Gastroesophageal sphincter (tissue), 4 donors: Measurements from ENCODE around the gene VPS13D. TPM values are rescaled to one million over a fixed set of nuclear protein-coding genes. Genes with fewer than 3 reads are reported as not detected.
"Not testable (repeated sequence)": the region's sequence is repeated elsewhere in the genome, so short reads cannot be mapped to it uniquely, and the experiment has no call there.

ENCODE experiments used
- ATAC-seq: fragments of 150-250 bp; one replicate; pipeline ENCODE4 v1.9.1; 2016; ENCODE audit warnings: mild to moderate bottlenecking, moderate library complexity
- H3K27ac ChIP-seq, 4 donors: fragments of 200-600 bp; sonication (generic) in 3 of 4; 1 replicate in 3 of 4; 2 replicates in 1 of 4; pipeline ENCODE4 v1.5.1; 2016 to 2019
- H3K27me3 ChIP-seq: fragments of 200-600 bp; sonication (generic); one replicate; pipeline ENCODE4 v1.5.1; 2019
- H3K36me3 ChIP-seq, 2 donors: fragments of 200-600 bp; sonication (generic); one replicate each; pipeline ENCODE4 v1.5.1; 2019; ENCODE audit warnings: control low read depth in 1 of 2
- H3K4me1 ChIP-seq, 3 donors: fragments of 200-600 bp; sonication (generic); 1 replicate in 2 of 3; 2 replicates in 1 of 3; pipeline ENCODE4 v1.5.1; 2016 to 2019; ENCODE audit warnings: control low read depth in 2 of 3
- H3K4me3 ChIP-seq, 2 donors: fragments of 200-600 bp; sonication (generic); one replicate each; pipeline ENCODE4 v1.5.1; 2019; ENCODE audit warnings: mild to moderate bottlenecking in 1 of 2, moderate library complexity in 1 of 2
- H3K9me3 ChIP-seq, 3 donors: fragments of 200-600 bp; sonication (generic); one replicate each; pipeline ENCODE4 v1.5.1; 2017 to 2019; ENCODE audit warnings: control low read depth in 2 of 3
- EP300 ChIP-seq: sonication (generic); formaldehyde crosslinking; IDR thresholded peaks from one replicate; pipeline ENCODE4 v1.6.1; 2017; ENCODE audit warnings: antibody characterized with exemption, mild to moderate bottlenecking
- POLR2A ChIP-seq, 2 donors: fragments of 450-650 bp; IDR thresholded peaks; one replicate each; pipeline ENCODE4 v1.6.1; 2017; ENCODE audit warnings: antibody characterized with exemption in 2 of 2, mild to moderate bottlenecking in 2 of 2, moderate library complexity in 1 of 2
- POLR2AphosphoS5 ChIP-seq: sonication (generic); formaldehyde crosslinking; IDR thresholded peaks from one replicate; pipeline ENCODE4 v1.6.1; 2017; ENCODE audit warnings: antibody characterized with exemption
- WGBS, 2 donors: methylation state at CpG; one replicate each; pipeline ENCODE4 v1.1.5; 2018; ENCODE audit warnings: low coverage in 1 of 2; 5-methylcytosine and 5-hydroxymethylcytosine counted together
- total RNA-seq, 4 donors: library from RNA; depleted of rRNA; stranded (reverse); fragments of >200 nt; gene quantifications; one replicate each; pipeline ENCODE4 v1.1.0, GENCODE V29; 2016
- TF ChIP-seq, protein P1 (sequence below), 4 experiments: fragments of 200-600 bp in 2 of 4; fragments of 450-650 bp in 2 of 4; sonication (generic) in 1 of 4; IDR thresholded peaks; one replicate each; pipeline ENCODE4 v1.5.1; 2017 to 2019; ENCODE audit warnings: antibody characterized with exemption in 4 of 4, mild to moderate bottlenecking in 2 of 4, moderate library complexity in 2 of 4

VPS13D gene
- total RNA-seq, 4 donors from 2014 or later: 62.3 to 95.5 (median 81.5) TPM

GRCh38 chr1:12315146-12315545 is 85.3 kb downstream of the VPS13D start:
- H3K4me1 ChIP-seq: peaks cover 21 to 81% (median 26%) of the 10 kb centered on the region in 3 donors
- peak overlapping the region; percentile 89 to 97 (median 92) for H3K27ac ChIP-seq
- peaks cover 2 to 59% of the 10 kb centered on the region in 2 donors for H3K36me3 ChIP-seq
- H3K9me3 ChIP-seq: no peaks in the 10 kb centered on the region
- H3K4me3 ChIP-seq: no peak overlapping the region
- TF ChIP-seq POLR2AphosphoS5 (peak; percentile 28), EP300 (no peak), POLR2A (IDR thresholded peaks at IDR 0.05) (no peak)
- ATAC-seq: no peak
- no peaks in the 10 kb centered on the region for H3K27me3 ChIP-seq
- 27 to 36% methylated on average over 2 of the region's 2 CpGs for WGBS, 2 donors

DNA sequence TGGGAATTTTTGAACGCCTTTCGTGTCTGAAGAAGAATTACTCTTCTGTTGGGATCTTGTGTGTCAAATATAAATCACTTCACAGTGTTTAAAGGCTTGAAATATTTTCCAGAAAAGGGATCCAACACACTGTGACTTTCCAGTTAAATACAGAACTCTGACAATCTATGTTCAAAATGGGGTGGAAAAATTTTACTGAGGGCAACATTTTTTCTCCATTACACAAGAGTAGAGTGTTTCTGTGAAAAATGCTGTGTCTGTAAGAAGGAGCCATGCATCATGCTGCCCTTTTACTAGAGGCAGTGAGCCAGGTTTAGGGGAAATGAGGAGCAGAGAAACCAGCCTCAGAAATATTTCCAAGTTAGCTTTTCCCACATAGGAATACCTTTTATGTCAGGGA is 86.5 kb downstream of the VPS13D start:
- 0 to 27% methylated on average over 2 of the region's 2 CpGs for WGBS, 2 donors
- TF ChIP-seq POLR2A (IDR thresholded peaks at IDR 0.05) (no peak), POLR2AphosphoS5 (peak; percentile 82)
- peak overlapping the region; percentile 89 to 97 (median 92) for H3K27ac ChIP-seq
- H3K9me3 ChIP-seq: no peaks in the 10 kb centered on the region
- H3K36me3 ChIP-seq: peaks cover 2 to 58% of the 10 kb centered on the region in 2 donors
- no peak overlapping the region for H3K4me3 ChIP-seq
- ATAC-seq: peak; percentile 73
- no peaks in the 10 kb centered on the region for H3K27me3 ChIP-seq
- peaks cover 17 to 79% (median 19%) of the 10 kb centered on the region in 3 donors for H3K4me1 ChIP-seq

GRCh38 chr1:12320486-12320885 is 90.7 kb downstream of the VPS13D start:
- WGBS, 2 donors: 44 to 58% methylated on average over 2 of the region's 2 CpGs
- ATAC-seq: no peak
- Histone ChIP-seq H3K27ac (peak overlapping the region in 3 of 4 donors; percentile 89 to 92 (median 91)), H3K27me3 (no peaks in the 10 kb centered on the region), H3K4me1 (peaks cover 6 to 55% (median 7%) of the 10 kb centered on the region in 3 donors), H3K4me3 (no peak overlapping the region), H3K36me3 (peaks cover 0 to 70% of the 10 kb centered on the region in 2 donors), H3K9me3 (no peaks in the 10 kb centered on the region)
- TF ChIP-seq POLR2A (IDR thresholded peaks at IDR 0.05): no peak
- no peak for TF ChIP-seq EP300

GRCh38 chr1:12324423-12324822 is 94.6 kb downstream of the VPS13D start:
- ATAC-seq: no peak
- H3K27ac ChIP-seq: no peak overlapping the region
- WGBS, 2 donors: 96 to 100% methylated on average over 1 to 3 of the region's 3 CpGs
- H3K27me3 ChIP-seq: no peaks in the 10 kb centered on the region
- no peak overlapping the region for H3K4me3 ChIP-seq
- H3K4me1 ChIP-seq: peaks cover 0 to 19% (median 0%) of the 10 kb centered on the region in 3 donors
- H3K36me3 ChIP-seq: peaks cover 0 to 83% of the 10 kb centered on the region in 2 donors
- no peaks in the 10 kb centered on the region for H3K9me3 ChIP-seq
- TF ChIP-seq EP300: no peak
- TF ChIP-seq POLR2AphosphoS5: no peak
- TF ChIP-seq, protein P1, sequence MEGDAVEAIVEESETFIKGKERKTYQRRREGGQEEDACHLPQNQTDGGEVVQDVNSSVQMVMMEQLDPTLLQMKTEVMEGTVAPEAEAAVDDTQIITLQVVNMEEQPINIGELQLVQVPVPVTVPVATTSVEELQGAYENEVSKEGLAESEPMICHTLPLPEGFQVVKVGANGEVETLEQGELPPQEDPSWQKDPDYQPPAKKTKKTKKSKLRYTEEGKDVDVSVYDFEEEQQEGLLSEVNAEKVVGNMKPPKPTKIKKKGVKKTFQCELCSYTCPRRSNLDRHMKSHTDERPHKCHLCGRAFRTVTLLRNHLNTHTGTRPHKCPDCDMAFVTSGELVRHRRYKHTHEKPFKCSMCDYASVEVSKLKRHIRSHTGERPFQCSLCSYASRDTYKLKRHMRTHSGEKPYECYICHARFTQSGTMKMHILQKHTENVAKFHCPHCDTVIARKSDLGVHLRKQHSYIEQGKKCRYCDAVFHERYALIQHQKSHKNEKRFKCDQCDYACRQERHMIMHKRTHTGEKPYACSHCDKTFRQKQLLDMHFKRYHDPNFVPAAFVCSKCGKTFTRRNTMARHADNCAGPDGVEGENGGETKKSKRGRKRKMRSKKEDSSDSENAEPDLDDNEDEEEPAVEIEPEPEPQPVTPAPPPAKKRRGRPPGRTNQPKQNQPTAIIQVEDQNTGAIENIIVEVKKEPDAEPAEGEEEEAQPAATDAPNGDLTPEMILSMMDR (IDR thresholded peaks at IDR 0.05): no peak
- TF ChIP-seq POLR2A (IDR thresholded peaks at IDR 0.05): no peak

DNA sequence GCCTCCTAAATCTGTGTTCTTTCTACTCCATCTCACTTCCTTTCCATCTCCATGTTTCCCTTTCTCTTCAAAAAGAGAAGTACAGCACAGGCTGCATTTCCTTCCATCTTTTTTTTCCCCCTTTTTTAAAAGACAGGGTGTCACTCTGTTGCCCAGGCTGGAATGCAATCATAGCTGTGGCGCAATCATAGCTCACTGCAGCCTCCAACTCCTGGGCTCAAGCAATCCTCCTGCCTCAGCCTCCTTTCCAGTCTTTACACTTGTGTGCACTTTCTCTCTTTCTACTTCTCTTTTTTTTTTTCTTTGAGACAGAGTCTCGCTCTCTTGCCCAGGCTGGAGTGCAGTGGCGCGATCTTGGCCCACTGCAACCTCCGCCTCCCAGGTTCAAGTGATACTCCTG is 95.1 kb downstream of the VPS13D start:
- Histone ChIP-seq H3K36me3 (peaks cover 0 to 83% of the 10 kb centered on the region in 2 donors), H3K4me1 (peaks cover 0 to 14% (median 0%) of the 10 kb centered on the region in 3 donors)
- H3K4me3 ChIP-seq, H3K27me3 ChIP-seq, H3K9me3 ChIP-seq, H3K27ac ChIP-seq, ATAC-seq: not testable (repeated sequence)
- WGBS, 2 donors: 80 to 100% methylated on average over 1 to 5 of the region's 5 CpGs

GRCh38 chr1:12326986-12327385 is 97.2 kb downstream of the VPS13D start:
- peaks cover 0 to 85% of the 10 kb centered on the region in 2 donors for H3K36me3 ChIP-seq
- 92 to 100% methylated on average over 2 to 4 of the region's 5 CpGs for WGBS, 2 donors

GRCh38 chr1:12327566-12327965 is 97.7 kb downstream of the VPS13D start:
- TF ChIP-seq POLR2AphosphoS5: no peak
- TF ChIP-seq EP300: no peak
- TF ChIP-seq, protein P1 (IDR thresholded peaks at IDR 0.05): no peak
- no peak for TF ChIP-seq POLR2A (IDR thresholded peaks at IDR 0.05)
- peaks cover 0 to 80% of the 10 kb centered on the region in 2 donors for H3K36me3 ChIP-seq

More at GRCh38 chr1:12326986-12327385, 97.2 kb downstream of the VPS13D start:
- Histone ChIP-seq H3K4me1 (peaks cover 0 to 6% (median 0%) of the 10 kb centered on the region in 3 donors), H3K4me3 (no peak overlapping the region), H3K27ac (no peak overlapping the region), H3K9me3 (no peaks in the 10 kb centered on the region), H3K27me3 (no peaks in the 10 kb centered on the region)
- TF ChIP-seq POLR2AphosphoS5: no peak
- TF ChIP-seq EP300: no peak
- TF ChIP-seq POLR2A (IDR thresholded peaks at IDR 0.05): no peak
- TF ChIP-seq, protein P1 (IDR thresholded peaks at IDR 0.05): no peak
- no peak for ATAC-seq

More at GRCh38 chr1:12327566-12327965, 97.7 kb downstream of the VPS13D start:
- ATAC-seq: no peak
- H3K4me3 ChIP-seq: no peak overlapping the region
- H3K9me3 ChIP-seq: no peaks in the 10 kb centered on the region
- H3K27ac ChIP-seq: no peak overlapping the region
- H3K4me1 ChIP-seq: peaks cover 0 to 6% (median 0%) of the 10 kb centered on the region in 3 donors
- WGBS, 2 donors: 86 to 100% methylated on average over 4 to 7 of the region's 7 CpGs
- no peaks in the 10 kb centered on the region for H3K27me3 ChIP-seq
